ENCODE data around the gene KLC3.

Gene KLC3

DNA sequence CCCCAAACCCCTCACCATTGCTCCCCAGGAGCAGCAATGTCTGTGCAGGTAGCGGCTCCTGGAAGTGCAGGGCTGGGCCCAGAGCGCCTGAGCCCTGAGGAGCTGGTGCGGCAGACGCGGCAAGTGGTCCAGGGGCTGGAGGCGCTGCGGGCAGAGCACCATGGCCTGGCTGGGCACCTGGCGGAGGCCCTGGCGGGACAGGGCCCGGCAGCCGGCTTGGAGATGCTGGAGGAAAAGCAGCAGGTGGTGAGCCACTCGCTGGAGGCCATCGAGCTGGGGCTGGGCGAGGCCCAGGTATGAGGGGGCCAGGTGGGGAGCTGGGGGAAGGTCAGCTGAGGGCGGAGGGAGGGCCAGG is 4.9 kb downstream of the KLC3 start:
- H3K27ac ChIP-seq = no peak overlapping the region
- peaks cover 0 to 11% (median 0%) of the 10 kb centered on the region in 3 donors for H3K36me3 ChIP-seq
- DNase-seq = no peak
- no peaks in the 10 kb centered on the region for H3K9me3 ChIP-seq
- TF ChIP-seq, protein P1, sequence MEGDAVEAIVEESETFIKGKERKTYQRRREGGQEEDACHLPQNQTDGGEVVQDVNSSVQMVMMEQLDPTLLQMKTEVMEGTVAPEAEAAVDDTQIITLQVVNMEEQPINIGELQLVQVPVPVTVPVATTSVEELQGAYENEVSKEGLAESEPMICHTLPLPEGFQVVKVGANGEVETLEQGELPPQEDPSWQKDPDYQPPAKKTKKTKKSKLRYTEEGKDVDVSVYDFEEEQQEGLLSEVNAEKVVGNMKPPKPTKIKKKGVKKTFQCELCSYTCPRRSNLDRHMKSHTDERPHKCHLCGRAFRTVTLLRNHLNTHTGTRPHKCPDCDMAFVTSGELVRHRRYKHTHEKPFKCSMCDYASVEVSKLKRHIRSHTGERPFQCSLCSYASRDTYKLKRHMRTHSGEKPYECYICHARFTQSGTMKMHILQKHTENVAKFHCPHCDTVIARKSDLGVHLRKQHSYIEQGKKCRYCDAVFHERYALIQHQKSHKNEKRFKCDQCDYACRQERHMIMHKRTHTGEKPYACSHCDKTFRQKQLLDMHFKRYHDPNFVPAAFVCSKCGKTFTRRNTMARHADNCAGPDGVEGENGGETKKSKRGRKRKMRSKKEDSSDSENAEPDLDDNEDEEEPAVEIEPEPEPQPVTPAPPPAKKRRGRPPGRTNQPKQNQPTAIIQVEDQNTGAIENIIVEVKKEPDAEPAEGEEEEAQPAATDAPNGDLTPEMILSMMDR (IDR thresholded peaks at IDR 0.05) = no peak
- H3K4me1 ChIP-seq = peaks cover 0 to 5% (median 4%) of the 10 kb centered on the region in 4 donors
- peaks cover 0 to 63% of the 10 kb centered on the region in 2 donors for H3K27me3 ChIP-seq
- intact Hi-C loops (cut with DNase I; ENCODE audit: low total_unique reads) = no loop called here
- H3K4me3 ChIP-seq = no peak overlapping the region

DNA sequence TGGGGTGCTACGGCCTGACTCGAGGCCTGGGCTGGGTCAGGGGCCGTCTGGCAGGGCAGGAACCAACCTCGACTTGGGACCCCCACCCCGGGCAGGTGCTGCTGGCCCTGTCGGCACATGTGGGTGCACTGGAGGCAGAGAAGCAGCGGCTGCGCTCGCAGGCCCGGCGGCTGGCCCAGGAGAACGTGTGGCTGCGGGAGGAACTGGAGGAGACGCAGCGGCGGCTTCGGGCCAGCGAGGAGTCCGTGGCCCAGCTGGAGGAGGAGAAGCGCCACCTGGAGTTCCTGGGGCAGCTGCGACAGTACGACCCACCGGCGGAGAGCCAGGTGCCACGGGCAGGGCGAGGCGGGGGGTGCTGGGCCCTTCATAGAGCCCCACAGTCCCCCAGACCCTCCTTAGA is 5.9 kb downstream of the KLC3 start:
- Histone ChIP-seq H3K27ac (no peak overlapping the region), H3K9me3 (no peaks in the 10 kb centered on the region), H3K27me3 (peaks cover 0 to 53% of the 10 kb centered on the region in 2 donors), H3K4me3 (no peak overlapping the region), H3K36me3 (peaks cover 0 to 20% (median 5%) of the 10 kb centered on the region in 3 donors), H3K4me1 (no peaks in the 10 kb centered on the region)
- TF ChIP-seq, protein P1 (IDR thresholded peaks at IDR 0.05) = no peak
- intact Hi-C loops (cut with DNase I; ENCODE audit: low total_unique reads) = no loop called here
- no peak for DNase-seq

DNA sequence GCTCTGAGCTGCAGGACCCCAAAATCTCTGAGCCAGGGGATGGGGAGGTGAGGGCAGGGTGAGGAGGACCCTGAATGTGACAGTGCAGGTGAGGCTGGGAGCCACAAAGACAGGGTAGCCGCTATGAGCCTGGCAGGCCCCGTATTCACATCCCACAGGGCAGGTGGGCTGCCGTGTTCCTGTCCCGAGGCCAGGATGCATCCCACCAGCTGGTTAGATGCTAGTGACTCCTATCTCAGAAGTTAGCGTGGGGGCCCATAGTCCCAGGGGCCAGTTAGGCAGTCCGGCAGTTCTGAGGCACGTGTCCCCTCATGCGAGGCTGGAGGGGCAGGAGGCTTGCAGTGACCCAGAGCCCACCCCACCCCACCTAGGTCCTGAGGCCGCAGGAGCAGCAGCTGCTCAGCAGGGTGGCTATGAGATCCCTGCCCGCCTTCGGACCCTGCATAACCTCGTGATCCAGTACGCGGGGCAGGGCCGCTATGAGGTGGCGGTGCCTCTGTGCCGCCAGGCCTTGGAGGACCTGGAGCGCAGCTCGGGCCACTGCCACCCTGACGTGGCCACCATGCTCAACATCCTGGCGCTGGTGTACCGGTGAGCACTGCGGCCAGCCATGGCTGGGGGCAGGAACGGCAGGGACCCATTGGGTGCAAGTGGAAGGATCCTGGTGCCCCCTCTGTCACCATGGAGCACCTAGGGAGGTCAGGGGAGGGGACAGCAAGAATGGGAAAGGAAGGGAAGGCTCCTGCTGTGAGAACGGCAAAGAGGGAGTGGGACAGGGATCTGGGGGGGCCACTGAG is 7.2 kb downstream of the KLC3 start:
- Histone ChIP-seq H3K27ac (no peak overlapping the region), H3K27me3 (peaks cover 0 to 41% of the 10 kb centered on the region in 2 donors), H3K4me3 (no peak overlapping the region), H3K36me3 (peaks cover 0 to 34% (median 18%) of the 10 kb centered on the region in 3 donors), H3K4me1 (no peaks in the 10 kb centered on the region), H3K9me3 (no peaks in the 10 kb centered on the region)
- intact Hi-C loops (cut with DNase I; ENCODE audit: low total_unique reads) = no loop called here
- TF ChIP-seq, protein P1 (IDR thresholded peaks at IDR 0.05) = no peak
- no peak for DNase-seq

DNA sequence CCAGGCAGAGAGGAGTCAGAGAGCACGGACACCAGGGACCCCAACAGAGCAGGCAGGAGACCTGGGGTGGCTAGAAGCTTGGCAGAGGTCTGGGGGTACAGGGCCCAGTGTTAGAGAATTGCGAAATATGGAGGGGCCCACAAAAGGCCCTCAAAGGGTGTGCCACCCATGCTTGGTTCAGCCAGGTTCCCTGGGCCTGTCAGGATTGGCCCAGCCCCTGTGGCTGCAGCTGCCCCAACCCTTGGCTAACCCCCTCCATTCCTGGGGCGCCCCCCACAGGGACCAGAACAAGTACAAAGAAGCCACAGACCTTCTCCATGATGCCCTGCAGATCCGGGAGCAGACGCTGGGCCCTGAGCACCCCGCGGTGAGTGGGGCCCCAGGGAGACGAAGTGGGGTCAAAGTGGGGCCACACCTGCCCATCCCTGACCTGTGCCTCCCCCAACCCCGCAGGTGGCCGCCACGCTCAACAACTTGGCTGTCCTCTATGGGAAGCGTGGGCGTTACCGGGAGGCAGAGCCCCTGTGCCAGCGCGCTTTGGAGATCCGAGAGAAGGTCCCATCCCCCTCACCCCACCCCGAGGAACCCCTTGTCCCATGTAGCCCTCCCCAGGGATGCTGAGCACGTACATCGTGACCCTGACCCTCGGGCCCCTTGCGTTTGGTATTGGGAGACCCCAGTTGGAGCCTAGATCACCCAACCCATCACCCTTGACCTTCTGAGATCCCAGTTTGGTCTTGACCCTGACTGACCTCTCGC is 8.0 kb downstream of the KLC3 start:
- intact Hi-C loops (cut with DNase I; ENCODE audit: low total_unique reads) = no loop called here
- no peak overlapping the region for H3K27ac ChIP-seq
- no peak for DNase-seq
- H3K4me3 ChIP-seq = no peak overlapping the region
- TF ChIP-seq, protein P1 (IDR thresholded peaks at IDR 0.05) = no peak
- no peaks in the 10 kb centered on the region for H3K4me1 ChIP-seq
- H3K9me3 ChIP-seq = no peaks in the 10 kb centered on the region
- peaks cover 0 to 41% of the 10 kb centered on the region in 2 donors for H3K27me3 ChIP-seq
- peaks cover 0 to 41% (median 22%) of the 10 kb centered on the region in 3 donors for H3K36me3 ChIP-seq

DNA sequence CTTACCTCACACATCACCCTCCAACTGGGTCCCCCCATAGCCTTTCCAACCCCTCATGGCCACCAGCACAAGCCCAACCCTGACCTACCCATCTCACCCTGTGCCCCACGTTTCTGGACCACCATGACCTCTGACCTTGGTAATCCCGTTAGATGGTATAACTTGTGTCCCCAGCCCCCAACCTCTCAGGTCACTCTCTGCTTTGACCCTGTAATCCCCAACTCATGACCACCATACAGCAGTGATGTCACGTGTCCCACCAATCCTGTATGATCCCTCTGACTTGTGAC is 8.5 kb downstream of the KLC3 start:
- intact Hi-C loops (cut with DNase I; ENCODE audit: low total_unique reads) = no loop called here
- H3K4me3 ChIP-seq = no peak overlapping the region

More for the DNA sequence above, 8.5 kb downstream of the KLC3 start:
- DNase-seq = no peak
- H3K9me3 ChIP-seq = no peaks in the 10 kb centered on the region
- H3K4me1 ChIP-seq = no peaks in the 10 kb centered on the region
- peaks cover 0 to 47% (median 23%) of the 10 kb centered on the region in 3 donors for H3K36me3 ChIP-seq
- TF ChIP-seq, protein P1 (IDR thresholded peaks at IDR 0.05) = no peak
- peaks cover 0 to 41% of the 10 kb centered on the region in 2 donors for H3K27me3 ChIP-seq
- no peak overlapping the region for H3K27ac ChIP-seq
